ENCODE data around the gene COLEC11. TPM values are rescaled to one million over a fixed set of nuclear protein-coding genes. Genes with fewer than 3 reads are reported as not detected.
"Not testable (repeated sequence)": the region's sequence is repeated elsewhere in the genome, so short reads cannot be mapped to it uniquely, and the experiment has no call there.

Gene COLEC11
- 2.4 TPM for total RNA-seq

- DNase-seq (ENCODE audit: low spot score): peak; percentile 52
Measured at GRCh38 chr2:3594493-3595281, at the start of gene COLEC11. Gene COLEC11, plus strand, starts transcription at chr2:3595112. Its CDS starts 9,229 bp downstream, at chr2:3604341.

GRCh38 chr2:3545788-3546478 is 49.0 kb upstream of the COLEC11 start:
- DNase-seq (ENCODE audit: low spot score): no peak

- no peak for DNase-seq (ENCODE audit: low spot score)
Measured at GRCh38 chr2:3547915-3548314, 47.0 kb upstream of the COLEC11 start.

- no peak for DNase-seq (ENCODE audit: low spot score)
Measured at GRCh38 chr2:3553946-3554345, 41.0 kb upstream of the COLEC11 start.

- DNase-seq (ENCODE audit: low spot score): no peak
Measured at GRCh38 chr2:3557639-3558204, 37.2 kb upstream of the COLEC11 start.

GRCh38 chr2:3558205-3559014 is 36.5 kb upstream of the COLEC11 start, which contains the start of gene RNASEH1:
Gene RNASEH1, minus strand, starts transcription at chr2:3558333. Its CDS starts 73 bp downstream, at chr2:3558260.
- peak; percentile 98 for DNase-seq (ENCODE audit: low spot score)

GRCh38 chr2:3563521-3563976 is 31.4 kb upstream of the COLEC11 start:
- no peak for DNase-seq (ENCODE audit: low spot score)

GRCh38 chr2:3565117-3565516 is 29.8 kb upstream of the COLEC11 start:
- no peak for DNase-seq (ENCODE audit: low spot score)

- DNase-seq (ENCODE audit: low spot score): no peak
Measured at GRCh38 chr2:3566806-3567205, 28.1 kb upstream of the COLEC11 start.

GRCh38 chr2:3569656-3570055 is 25.3 kb upstream of the COLEC11 start:
- DNase-seq (ENCODE audit: low spot score): not testable (repeated sequence)

- DNase-seq (ENCODE audit: low spot score): no peak
Measured at GRCh38 chr2:3571284-3571683, 23.6 kb upstream of the COLEC11 start.

GRCh38 chr2:3572620-3573019 is 22.3 kb upstream of the COLEC11 start:
- no peak for DNase-seq (ENCODE audit: low spot score)

GRCh38 chr2:3574155-3574554 is 20.8 kb upstream of the COLEC11 start:
- no peak for DNase-seq (ENCODE audit: low spot score)

GRCh38 chr2:3575534-3576262 is 19.2 kb upstream of the COLEC11 start:
- DNase-seq (ENCODE audit: low spot score): no peak

GRCh38 chr2:3576263-3576630 is 18.7 kb upstream of the COLEC11 start:
- DNase-seq (ENCODE audit: low spot score): not testable (repeated sequence)

GRCh38 chr2:3578987-3579386 is 15.9 kb upstream of the COLEC11 start:
- no peak for DNase-seq (ENCODE audit: low spot score)

GRCh38 chr2:3580449-3580848 is 14.5 kb upstream of the COLEC11 start:
- no peak for DNase-seq (ENCODE audit: low spot score)

GRCh38 chr2:3581367-3582262 is 13.3 kb upstream of the COLEC11 start:
- DNase-seq (ENCODE audit: low spot score): no peak

GRCh38 chr2:3584076-3584475 is 10.8 kb upstream of the COLEC11 start:
- DNase-seq (ENCODE audit: low spot score): no peak

- no peak for DNase-seq (ENCODE audit: low spot score)
Measured at GRCh38 chr2:3584608-3585260, 10.2 kb upstream of the COLEC11 start.

All from ureter (tissue), 1 donor.